ENCODE results near the gene DEXI. TPM values are rescaled to one million over a fixed set of nuclear protein-coding genes. Genes with fewer than 3 reads are reported as not detected.

DEXI gene
- total RNA-seq, 1 donor, result 40.2 TPM

GRCh38 chr16:10885246-10885645, 57.0 kb downstream of the DEXI start:
- H3K4me3 ChIP-seq (ENCODE audit: low read depth, low read length), result no peak overlapping the region
- no peak for TF ChIP-seq CTCF (IDR thresholded peaks at IDR 0.05; ENCODE audit: insufficient read depth, low read depth, low read length)
- DNase-seq (ENCODE audit: low read depth), result no peak

GRCh38 chr16:10883004-10883403, 59.3 kb downstream of the DEXI start:
- no peak for TF ChIP-seq CTCF (IDR thresholded peaks at IDR 0.05; ENCODE audit: insufficient read depth, low read depth, low read length)
- no peak for DNase-seq (ENCODE audit: low read depth)
- H3K4me3 ChIP-seq (ENCODE audit: low read depth, low read length), result no peak overlapping the region

- TF ChIP-seq CTCF (IDR thresholded peaks at IDR 0.05; ENCODE audit: insufficient read depth, low read depth, low read length), result no peak
- no peak for DNase-seq (ENCODE audit: low read depth)
- H3K4me3 ChIP-seq (ENCODE audit: low read depth, low read length), result no peak overlapping the region
These were observed 60.7 kb downstream of the DEXI start for GRCh38 chr16:10881479-10882030.

GRCh38 chr16:10880594-10881452, 61.4 kb downstream of the DEXI start:
- no peak for TF ChIP-seq CTCF (IDR thresholded peaks at IDR 0.05; ENCODE audit: insufficient read depth, low read depth, low read length)
- no peak for DNase-seq (ENCODE audit: low read depth)
- H3K4me3 ChIP-seq (ENCODE audit: low read depth, low read length), result no peak overlapping the region

- no peak overlapping the region for H3K4me3 ChIP-seq (ENCODE audit: low read depth, low read length)
These were observed 62.3 kb downstream of the DEXI start for GRCh38 chr16:10879681-10880589.

More at GRCh38 chr16:10879681-10880589, 62.3 kb downstream of the DEXI start:
- TF ChIP-seq CTCF (IDR thresholded peaks at IDR 0.05; ENCODE audit: insufficient read depth, low read depth, low read length), result no peak
- DNase-seq (ENCODE audit: low read depth), result no peak

Other genes with a start within 250 kb of the DEXI start
- gene TEKT5, start 247.5 kb downstream of the DEXI start, total RNA-seq, result under 0.01 TPM in 1 of 2 replicates, not detected in the other
- gene NUBP1, start 198.6 kb downstream of the DEXI start, total RNA-seq, result 13.0 and 17.7 TPM in 2 replicates
- not detected in 2 replicates for gene TVP23A, start 123.7 kb downstream of the DEXI start, total RNA-seq
- gene CIITA, start 65.3 kb downstream of the DEXI start, total RNA-seq, result under 0.01 TPM in 1 of 2 replicates, not detected in the other
- 28.7 and 32.4 TPM in 2 replicates for gene CLEC16A, start 2.1 kb upstream of the DEXI start, total RNA-seq